ENCODE data around the gene GCC2. TPM values are rescaled to one million over a fixed set of nuclear protein-coding genes. Genes with fewer than 3 reads are reported as not detected.
"Not testable (repeated sequence)": the region's sequence is repeated elsewhere in the genome, so short reads cannot be mapped to it uniquely, and the experiment has no call there.

Gene GCC2
- total RNA-seq, 2 donors from 2014 or later = 18.4 to 25.0 TPM

DNA sequence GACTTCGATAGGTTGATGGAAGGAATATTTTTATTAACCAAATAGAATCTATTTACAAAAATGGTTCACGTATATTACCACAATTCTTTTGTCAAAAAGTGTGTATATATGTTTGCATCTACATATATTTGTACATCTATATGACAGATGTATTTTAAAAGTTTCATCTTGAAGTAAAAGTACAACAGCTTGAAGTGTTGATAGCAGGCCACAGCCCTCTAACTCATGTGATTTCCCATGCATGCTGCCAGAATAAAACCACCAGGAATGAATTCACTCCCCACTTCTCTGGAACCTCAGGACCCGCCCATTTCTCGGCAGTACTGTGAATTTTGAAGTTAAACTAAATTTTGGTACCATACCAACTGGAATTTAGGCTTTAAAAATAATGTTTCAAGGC lies 58.6 kb downstream of the GCC2 start:
- intact Hi-C loops (cut with DNase I) = not testable (repeated sequence)

DNA sequence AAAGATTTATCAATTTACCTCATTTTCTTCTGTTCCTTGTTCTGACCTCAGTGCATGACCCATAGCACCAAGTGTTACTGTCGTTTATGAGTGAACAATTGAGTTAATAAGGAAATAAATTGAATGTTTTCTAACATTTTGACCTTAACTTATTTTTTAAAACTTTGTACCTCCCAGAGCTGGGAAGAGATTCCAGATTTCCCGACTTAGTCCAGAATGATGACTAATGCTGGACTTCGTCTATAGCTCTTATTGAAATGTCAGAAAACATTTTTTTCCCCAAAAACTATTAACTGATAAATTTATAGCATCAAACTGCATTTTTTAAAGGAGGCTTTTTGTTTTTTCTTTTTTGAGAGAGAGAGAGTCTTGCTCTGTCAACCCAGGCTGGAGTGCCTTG lies 63.4 kb downstream of the GCC2 start:
- ATAC-seq; intact Hi-C loops (cut with DNase I); DNase-seq: not testable (repeated sequence)

More for the DNA sequence above, 58.6 kb downstream of the GCC2 start:
- ATAC-seq, DNase-seq: not testable (repeated sequence)

DNA sequence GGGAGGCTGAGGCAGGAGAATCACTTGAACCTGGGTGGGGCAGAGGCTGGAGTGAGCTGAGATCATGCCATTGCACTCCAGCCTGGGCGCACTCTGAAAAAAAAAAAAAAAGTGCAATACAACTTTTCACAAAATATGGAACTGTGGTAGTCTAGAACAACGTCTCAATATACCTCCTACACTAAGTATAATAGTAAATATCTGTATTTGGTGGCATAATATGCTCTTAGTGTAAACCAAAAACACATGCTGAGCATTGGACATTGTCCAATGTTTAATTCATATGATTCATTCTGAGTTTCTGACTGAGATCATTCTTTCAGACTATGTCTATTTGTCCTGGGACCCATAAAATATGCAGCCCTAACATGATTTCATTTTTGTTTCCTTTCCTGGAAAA lies 65.5 kb downstream of the GCC2 start:
- intact Hi-C loops (cut with DNase I); ATAC-seq; DNase-seq: not testable (repeated sequence)

DNA sequence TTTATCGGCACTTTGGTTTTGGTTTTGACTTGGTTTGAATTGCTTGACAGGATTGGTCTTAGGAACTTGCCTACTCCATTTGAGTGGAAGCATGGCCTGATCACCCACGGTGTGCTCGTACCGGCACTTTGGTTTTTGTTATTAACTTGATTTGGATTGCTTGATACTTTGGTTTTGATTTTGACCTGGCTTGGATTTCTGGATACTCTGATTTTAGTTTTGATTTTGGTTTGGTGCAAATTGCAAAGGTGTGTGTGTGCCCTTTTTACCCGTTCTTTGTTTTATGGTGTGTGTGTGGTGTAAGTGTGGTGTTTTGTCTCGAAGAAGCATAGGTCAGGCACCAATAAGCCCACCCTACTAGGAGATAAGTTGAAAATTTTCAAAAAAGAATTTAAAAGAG lies 75.7 kb downstream of the GCC2 start:
- DNase-seq; ATAC-seq; intact Hi-C loops (cut with DNase I): not testable (repeated sequence)

DNA sequence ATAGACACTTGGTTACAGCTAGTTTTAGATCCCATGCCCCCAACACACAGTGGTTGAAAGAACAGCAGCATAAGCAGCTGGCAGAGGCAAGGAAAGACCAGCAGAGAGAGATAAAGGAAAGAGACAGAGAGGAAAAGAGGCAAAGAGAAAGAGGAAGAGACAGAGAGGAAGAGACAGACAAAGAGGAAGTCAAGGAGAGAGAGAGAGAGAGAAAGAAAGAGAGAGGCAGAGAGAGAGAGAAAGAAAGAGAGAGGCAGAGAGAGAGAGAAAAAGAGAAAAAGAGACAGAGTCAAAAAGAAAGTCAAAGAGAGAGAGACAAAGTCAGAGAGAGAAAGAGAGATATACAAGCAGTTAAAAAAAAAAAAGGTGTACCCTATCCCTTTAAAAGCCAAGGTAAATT lies 76.3 kb downstream of the GCC2 start:
- ATAC-seq; DNase-seq; intact Hi-C loops (cut with DNase I): not testable (repeated sequence)

DNA sequence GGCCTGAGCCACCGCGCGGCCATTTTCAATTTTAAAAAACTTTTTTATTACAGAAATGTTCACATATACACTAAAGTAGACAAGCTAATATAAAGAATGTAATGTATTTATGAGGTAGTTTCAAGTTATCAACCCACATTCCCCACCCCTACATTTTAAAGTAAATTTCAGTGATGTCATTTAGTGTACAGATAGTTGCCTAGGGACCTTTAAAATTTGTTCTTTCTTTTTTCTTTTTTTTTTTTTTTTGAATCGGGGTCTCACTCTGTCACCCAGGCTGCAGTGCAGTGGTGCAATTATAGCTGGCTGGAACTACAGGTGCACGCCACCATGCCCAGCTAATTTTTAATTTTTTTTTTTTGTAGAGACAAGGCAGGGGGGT lies 82.7 kb downstream of the GCC2 start:
- intact Hi-C loops (cut with DNase I) = loop anchor here in 1 of 2 donors (10.0 kb wide), 1 partner anchor 53 kb away; no protein-coding TSS in a partner anchor
- DNase-seq (no peak), ATAC-seq (no peak)

DNA sequence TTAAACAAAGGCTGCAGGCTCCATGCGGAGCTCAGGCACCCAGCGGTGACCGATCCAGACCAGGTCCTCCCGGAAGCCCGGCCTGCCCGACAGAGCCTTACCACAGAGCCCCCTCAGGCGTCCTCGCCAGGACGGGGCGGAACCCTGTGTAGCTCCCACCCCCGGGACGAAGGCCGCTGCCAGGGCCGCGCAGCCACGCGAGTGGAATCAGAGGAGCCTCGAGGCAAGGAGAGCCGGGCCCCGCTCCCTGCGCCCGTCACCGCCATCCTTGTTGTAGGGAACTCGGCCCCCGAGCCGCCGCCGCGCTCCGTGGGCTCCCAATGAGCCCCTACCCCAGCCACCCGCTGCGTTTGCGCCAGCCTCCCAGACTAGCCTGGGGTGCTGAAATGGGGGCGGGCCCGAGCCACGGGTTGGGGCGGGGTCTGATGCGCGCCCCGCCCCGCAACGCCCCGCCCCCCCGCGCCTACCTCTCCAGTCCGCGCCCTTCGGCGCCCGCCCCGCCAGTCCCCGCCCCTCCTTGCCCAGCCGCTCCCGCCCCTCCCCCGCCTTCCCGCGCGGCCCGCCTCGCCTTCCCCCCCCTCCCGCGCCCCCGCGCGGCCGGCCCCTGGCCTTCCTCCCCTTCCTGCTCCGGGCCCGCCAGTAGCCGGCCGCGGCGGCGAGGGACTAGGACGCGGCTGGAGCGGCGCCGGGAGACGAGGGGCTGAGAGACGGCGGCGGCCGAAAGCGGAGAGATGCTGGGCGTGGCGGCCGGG lies 85.0 kb downstream of the GCC2 start, which contains the start of gene LIMS1:
Gene LIMS1 (plus strand): TSS at position 639 of the 752 bp plus-strand sequence. CDS start 93 bp downstream, at position 732.
- DNase-seq = peak; percentile 93
- intact Hi-C loops (cut with DNase I) = loop anchor here in 1 of 2 donors (10.0 kb wide), 1 partner anchor 51 kb away; no protein-coding TSS in a partner anchor
- peak; percentile 96 to 97 for ATAC-seq

DNA sequence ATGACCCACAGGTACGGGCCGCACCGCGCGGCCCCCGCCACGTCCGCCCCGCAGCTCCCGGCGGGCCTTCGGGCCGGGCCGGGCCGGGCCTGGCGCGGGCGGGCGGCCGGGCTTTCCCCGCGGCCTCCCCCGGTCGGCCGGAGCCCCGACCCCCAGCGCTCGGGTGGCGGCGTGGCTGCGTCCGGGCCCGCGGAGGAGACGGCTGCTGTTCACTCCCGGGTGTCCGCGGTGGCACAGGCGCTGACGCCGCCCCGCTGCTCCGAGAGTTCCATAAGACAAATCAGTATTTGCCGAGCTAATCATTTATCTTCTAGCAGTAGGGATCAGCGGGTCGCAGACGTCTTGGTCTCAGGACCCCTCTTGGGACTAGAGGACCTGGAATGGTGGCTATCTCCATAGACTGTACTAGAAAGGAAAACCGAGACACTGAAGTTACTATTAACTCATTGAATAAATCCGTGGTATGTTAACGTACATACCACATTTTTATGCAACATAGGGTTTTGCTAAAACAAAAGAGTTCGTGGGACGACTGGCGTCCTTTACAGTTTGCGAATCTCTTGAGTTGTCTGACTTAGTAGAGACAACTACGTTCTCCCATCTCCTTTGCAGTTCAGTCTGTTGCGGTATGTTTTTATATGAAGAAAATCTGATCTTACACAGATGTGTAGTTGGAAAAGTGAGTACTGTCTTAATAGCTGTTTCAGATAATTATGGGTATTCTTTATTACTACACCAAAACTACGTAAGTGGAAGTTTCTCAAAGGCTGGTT lies 85.8 kb downstream of the GCC2 start:
- ATAC-seq (peak in 1 of 2 donors; percentile 38), DNase-seq (peak; percentile 44)
- intact Hi-C loops (cut with DNase I) = loop anchor here in 1 of 2 donors (10.0 kb wide), 1 partner anchor 50 kb away; no protein-coding TSS in a partner anchor

DNA sequence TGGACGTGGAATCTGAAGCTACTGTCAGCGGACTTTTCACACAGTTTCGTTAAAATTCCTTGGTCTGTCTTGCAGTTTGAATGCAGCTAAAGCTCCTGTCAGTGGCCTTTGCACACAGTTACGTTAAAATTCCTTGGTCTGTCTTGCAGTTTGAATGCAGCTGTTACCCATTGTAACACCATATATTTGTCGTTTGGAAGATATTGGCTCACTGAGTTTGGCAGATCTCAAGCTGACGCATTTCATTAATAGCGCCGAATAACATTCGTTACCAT lies 86.3 kb downstream of the GCC2 start:
- ATAC-seq = no peak
- intact Hi-C loops (cut with DNase I) = loop anchor here in 1 of 2 donors (10.0 kb wide), 1 partner anchor 50 kb away; no protein-coding TSS in a partner anchor
- no peak for DNase-seq

DNA sequence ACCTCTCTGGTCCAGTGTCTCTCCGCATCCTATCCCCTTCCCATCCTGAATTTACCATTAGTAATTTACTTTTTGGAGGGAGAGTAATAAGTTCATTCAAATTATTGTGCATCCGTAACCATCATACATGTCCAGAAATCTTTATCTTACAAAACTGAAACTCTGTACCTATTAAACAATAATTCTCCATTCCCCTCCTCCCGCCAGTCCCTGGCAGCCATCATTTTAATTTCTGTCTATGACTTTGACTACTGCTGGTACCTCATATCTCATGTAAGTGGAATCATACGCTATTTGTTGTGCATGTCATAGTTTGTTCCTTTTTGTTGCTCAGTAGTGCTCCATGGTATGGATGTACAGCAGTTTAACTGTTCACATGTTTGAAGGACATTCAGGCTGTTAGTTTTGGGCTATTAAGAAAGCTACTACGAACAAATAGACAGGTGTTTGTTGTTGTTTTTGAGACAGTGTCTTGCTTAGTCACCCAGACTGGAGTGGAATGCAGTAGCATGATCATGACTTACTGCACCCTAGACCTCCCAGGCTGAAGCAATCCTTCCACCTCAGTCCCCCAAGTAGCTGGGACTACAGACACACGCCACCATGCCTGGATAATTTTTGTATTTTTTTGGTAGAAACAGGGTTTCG lies 87.3 kb downstream of the GCC2 start:
- ATAC-seq = no peak
- no peak for DNase-seq

DNA sequence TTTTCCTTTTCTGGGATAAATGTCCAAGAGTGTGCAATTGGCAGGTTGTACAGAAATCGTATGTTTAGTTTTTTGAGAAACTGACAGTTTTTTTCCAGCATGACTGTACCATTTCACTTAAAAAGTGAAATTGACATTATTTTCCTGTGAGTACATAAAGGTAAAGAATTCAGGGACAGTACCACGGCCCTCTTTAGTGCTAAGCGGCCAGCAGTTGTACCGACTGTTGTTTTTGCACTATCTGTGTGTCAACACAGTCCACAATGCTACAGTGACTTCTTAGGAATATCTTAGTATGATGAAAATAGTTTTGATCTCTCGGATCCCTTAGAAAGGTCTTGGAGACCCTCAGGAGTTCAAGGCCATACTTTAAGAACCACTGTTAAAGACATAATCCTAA lies 87.9 kb downstream of the GCC2 start:
- DNase-seq = no peak
- no peak for ATAC-seq
- intact Hi-C loops (cut with DNase I) = loop anchor here in 1 of 2 donors (10.0 kb wide), 1 partner anchor 48 kb away; no protein-coding TSS in a partner anchor

More for the DNA sequence above, 87.3 kb downstream of the GCC2 start:
- intact Hi-C loops (cut with DNase I) = loop anchor here in 1 of 2 donors (10.0 kb wide), 1 partner anchor 49 kb away; no protein-coding TSS in a partner anchor

DNA sequence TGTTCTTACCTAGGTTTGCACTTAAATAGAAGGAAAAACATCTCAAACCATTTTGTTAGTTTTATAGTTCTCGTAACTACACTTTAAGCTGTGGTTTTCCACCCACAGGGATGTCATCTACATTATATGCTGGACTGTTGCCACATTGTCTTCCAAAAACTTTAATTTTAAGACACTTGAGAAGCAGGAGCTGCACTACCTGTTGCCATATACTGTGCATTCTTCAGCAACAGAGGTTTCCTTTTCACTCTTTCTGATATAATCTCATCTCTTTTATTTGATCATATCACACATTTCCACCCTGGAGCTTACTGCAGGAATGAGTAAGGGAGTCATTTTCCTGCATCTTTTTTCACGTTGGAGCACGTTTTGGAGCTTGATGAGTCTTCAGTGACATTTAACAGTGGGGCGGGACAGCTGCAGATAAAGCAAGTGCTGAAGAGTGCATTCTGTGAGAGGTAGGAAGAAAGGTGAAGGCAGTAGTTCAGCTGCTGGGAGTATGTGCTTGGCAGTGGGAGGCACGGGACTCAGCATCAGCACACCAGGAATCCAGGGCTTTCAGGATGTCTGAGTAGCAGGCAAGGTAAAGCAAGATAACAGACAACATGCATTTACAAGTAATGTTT lies 89.1 kb downstream of the GCC2 start:
- intact Hi-C loops (cut with DNase I) = loop anchor here in 1 of 2 donors (10.0 kb wide), 1 partner anchor 47 kb away; no protein-coding TSS in a partner anchor
- peak in 1 of 2 donors; percentile 7 for ATAC-seq
- DNase-seq = no peak

DNA sequence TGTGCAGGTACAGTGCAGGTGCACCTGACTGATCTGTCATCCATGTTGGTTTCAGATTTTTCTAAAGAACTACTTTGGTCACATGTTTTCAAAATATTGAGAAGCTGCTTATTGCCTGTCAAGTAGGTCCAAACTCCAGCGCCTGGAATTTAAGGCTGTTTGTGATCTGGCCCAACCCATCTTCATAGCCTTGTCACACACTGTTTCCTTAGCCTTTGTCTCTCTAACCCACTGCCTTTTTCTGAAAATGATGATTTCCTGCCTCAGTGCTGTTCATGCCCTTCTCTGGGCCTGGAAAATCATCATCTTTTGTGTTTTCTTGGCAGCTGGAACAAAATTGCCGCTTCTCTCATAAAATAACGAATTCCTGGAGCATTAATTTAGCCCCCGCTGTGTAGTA lies 92.4 kb downstream of the GCC2 start:
- no peak for DNase-seq

DNA sequence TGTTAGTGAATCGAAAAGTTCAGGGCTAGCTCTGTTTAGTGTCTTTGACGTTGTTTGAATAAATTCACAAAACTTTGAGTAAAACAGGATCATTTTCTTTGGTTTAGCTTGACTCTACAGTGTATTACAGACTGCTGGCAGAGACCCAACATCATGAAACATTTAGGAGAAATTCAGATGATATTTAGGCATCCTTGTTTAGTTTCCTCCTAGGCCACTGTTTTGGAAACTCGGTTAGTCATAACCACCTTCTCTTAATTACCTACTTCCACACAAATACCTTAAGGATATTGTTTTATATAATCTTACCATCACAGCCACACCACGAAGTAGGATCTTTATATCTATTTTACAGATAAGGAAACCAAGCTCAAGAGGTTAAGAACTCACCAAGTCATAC lies 93.1 kb downstream of the GCC2 start:
- intact Hi-C loops (cut with DNase I) = loop anchor here in 1 of 2 donors (5.0 kb wide), 1 partner anchor 35 kb away; no protein-coding TSS in a partner anchor
- peak; percentile 34 to 49 for ATAC-seq

More for the DNA sequence above, 92.4 kb downstream of the GCC2 start:
- ATAC-seq = no peak
- intact Hi-C loops (cut with DNase I) = loop anchor here in 1 of 2 donors (5.0 kb wide), 1 partner anchor 36 kb away; no protein-coding TSS in a partner anchor

DNA sequence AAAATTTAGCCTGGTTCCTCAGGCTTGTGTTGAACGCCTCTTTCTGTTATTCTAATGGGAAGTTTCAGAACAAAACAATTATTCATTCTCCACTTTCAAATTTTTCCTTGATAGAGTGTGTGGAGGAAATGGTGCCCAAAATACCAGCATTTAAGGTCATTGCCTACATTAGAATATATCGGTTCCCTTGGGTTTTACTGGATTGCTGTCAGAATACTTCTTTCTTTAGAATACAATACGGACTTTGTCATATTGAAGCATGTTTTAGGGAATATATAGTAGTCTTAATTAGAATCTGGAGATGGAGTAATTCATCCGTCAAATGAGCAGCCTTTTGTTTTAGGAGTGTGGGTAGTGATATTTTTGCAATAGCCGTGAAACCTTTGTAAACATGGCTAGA lies 98.6 kb downstream of the GCC2 start:
- no peak for DNase-seq

More for the DNA sequence above, 93.1 kb downstream of the GCC2 start:
- no peak for DNase-seq

DNA sequence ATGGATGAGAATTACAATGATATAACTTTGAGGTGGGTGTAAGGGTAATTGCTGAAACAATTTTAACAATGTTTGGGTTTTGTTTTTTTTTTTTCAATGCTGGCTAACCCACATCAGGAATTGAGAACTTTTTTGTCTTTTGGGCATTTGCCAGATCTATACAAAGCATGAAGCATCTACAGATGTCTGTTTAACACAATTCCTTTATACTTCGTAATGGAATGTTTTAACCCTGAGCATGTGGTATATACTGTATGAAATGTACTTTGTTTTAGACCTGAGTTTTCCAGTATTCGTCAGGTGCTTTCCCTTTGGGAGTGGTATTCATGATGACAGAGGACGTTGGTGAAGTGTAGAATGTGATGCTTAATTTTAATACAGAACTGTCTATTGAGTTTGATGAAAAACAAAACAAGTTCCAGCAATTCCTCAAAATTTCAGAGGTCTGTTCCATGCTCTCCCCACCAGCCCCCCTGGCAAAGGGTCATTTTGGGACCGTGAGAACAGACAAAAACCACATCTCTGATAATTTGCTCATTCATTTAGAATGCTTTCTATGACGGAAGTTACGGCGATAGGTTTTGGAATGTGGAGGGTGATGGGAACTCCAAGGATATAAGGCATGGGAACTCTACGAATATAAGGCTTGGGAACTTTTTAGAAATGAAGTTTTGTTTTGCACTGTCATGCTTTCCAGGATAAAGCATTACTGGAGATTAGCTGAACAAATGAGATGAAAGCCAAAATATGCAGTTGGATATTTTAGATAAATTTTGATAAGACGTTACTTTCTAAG lies 99.4 kb downstream of the GCC2 start:
- intact Hi-C loops (cut with DNase I) = no loop called here
- no peak for DNase-seq
- ATAC-seq = no peak

More for the DNA sequence above, 98.6 kb downstream of the GCC2 start:
- ATAC-seq = no peak
- intact Hi-C loops (cut with DNase I) = no loop called here

DNA sequence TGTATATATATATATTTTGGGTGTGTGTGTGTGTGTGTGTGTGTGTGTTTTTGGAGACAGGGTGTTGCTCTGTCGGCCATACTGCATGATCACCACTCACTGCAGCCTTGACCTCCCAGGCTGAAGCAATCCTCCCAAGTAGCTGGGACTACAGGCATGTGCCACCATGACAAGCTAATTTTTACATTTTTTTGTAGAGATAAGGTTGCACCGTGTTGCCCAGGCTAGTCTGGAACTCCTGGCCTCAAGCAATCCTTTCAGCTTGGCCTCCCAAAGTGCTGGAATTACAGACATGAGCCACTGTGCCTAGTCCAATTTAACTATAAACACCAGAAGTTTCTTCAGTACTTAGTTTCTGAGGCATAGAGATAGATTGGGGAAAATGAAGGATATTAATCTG lies 103.6 kb downstream of the GCC2 start:
- intact Hi-C loops (cut with DNase I) = no loop called here
- ATAC-seq (no peak), DNase-seq (no peak)

Measured in left cardiac atrium (tissue), 4 donors.